Choroid plexus epithelial cell (primary cell): ENCODE data around the gene ASTN1.

Source experiments
- DNase-seq: peaks from one replicate; pipeline ENCODE4 v3.0.0-alpha.2; 2010; ENCODE audit warnings: low read depth
- H3K4me3 ChIP-seq: 2 replicates; pipeline ENCODE4 v1.5.1; 2011; ENCODE audit warnings: low read depth, mild to moderate bottlenecking, control low read depth, low read length, moderate library complexity
- CTCF ChIP-seq: conservative IDR thresholded peaks from 2 replicates; pipeline ENCODE4 v1.5.1; 2011; ENCODE audit warnings: low read depth, mild to moderate bottlenecking, control low read depth, inconsistent platforms, low read length, moderate library complexity

ASTN1 gene

GRCh38 chr1:176838276-176838995 is 326.1 kb downstream of the ASTN1 start:
- H3K4me3 ChIP-seq, result no peak overlapping the region
- no peak for TF ChIP-seq CTCF
- DNase-seq, result no peak

GRCh38 chr1:176837708-176838107 is 326.8 kb downstream of the ASTN1 start:
- no peak for TF ChIP-seq CTCF
- DNase-seq, result no peak
- no peak overlapping the region for H3K4me3 ChIP-seq

- DNase-seq, result no peak
- H3K4me3 ChIP-seq, result no peak overlapping the region
- no peak for TF ChIP-seq CTCF
Measured at GRCh38 chr1:176831150-176831549, 333.4 kb downstream of the ASTN1 start.

- DNase-seq, result no peak
- no peak for TF ChIP-seq CTCF
- H3K4me3 ChIP-seq, result no peak overlapping the region
Measured at GRCh38 chr1:176829261-176829660, 335.3 kb downstream of the ASTN1 start.

- TF ChIP-seq CTCF, result no peak
Measured at GRCh38 chr1:176826265-176826664, 338.2 kb downstream of the ASTN1 start.

GRCh38 chr1:176820391-176821031 is 344.0 kb downstream of the ASTN1 start:
- no peak overlapping the region for H3K4me3 ChIP-seq
- no peak for TF ChIP-seq CTCF
- no peak for DNase-seq

More at GRCh38 chr1:176826265-176826664, 338.2 kb downstream of the ASTN1 start:
- no peak for DNase-seq
- no peak overlapping the region for H3K4me3 ChIP-seq

- no peak for DNase-seq
- no peak for TF ChIP-seq CTCF
- H3K4me3 ChIP-seq, result no peak overlapping the region
Measured at GRCh38 chr1:176816232-176816631, 348.3 kb downstream of the ASTN1 start.
